Measurements from ENCODE around the gene TULP4.

Gene TULP4

DNA sequence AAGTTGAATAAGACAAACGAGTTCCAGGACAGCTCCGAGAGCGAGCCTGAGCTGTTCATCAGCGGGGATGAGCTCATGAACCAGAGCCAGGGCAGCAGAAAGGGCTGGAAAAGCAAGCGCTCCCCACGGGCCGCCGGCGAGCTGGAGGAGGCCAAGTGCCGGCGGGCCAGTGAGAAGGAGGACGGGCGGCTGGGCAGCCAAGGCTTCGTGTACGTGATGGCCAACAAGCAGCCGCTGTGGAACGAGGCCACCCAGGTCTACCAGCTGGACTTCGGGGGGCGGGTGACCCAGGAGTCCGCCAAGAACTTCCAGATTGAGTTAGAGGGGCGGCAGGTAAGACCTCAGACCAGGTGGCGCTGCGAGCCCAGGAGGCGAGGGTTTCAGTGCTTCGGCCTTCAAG, 191.6 kb downstream of the TULP4 start:
- Mint-ChIP-seq H3K4me3 (no peak overlapping the region), H3K36me3 (ENCODE audit: low read depth) (peaks cover 67% of the 10 kb centered on the region), H3K27ac (peak overlapping the region; percentile 71), H3K9me3 (no peaks in the 10 kb centered on the region), H3K4me1 (no peaks in the 10 kb centered on the region), H3K27me3 (ENCODE audit: low read depth, poor library complexity) (peaks cover 2% of the 10 kb centered on the region)
- no peak for DNase-seq
- TF ChIP-seq, protein P1, sequence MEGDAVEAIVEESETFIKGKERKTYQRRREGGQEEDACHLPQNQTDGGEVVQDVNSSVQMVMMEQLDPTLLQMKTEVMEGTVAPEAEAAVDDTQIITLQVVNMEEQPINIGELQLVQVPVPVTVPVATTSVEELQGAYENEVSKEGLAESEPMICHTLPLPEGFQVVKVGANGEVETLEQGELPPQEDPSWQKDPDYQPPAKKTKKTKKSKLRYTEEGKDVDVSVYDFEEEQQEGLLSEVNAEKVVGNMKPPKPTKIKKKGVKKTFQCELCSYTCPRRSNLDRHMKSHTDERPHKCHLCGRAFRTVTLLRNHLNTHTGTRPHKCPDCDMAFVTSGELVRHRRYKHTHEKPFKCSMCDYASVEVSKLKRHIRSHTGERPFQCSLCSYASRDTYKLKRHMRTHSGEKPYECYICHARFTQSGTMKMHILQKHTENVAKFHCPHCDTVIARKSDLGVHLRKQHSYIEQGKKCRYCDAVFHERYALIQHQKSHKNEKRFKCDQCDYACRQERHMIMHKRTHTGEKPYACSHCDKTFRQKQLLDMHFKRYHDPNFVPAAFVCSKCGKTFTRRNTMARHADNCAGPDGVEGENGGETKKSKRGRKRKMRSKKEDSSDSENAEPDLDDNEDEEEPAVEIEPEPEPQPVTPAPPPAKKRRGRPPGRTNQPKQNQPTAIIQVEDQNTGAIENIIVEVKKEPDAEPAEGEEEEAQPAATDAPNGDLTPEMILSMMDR (IDR thresholded peaks at IDR 0.05) = no peak

DNA sequence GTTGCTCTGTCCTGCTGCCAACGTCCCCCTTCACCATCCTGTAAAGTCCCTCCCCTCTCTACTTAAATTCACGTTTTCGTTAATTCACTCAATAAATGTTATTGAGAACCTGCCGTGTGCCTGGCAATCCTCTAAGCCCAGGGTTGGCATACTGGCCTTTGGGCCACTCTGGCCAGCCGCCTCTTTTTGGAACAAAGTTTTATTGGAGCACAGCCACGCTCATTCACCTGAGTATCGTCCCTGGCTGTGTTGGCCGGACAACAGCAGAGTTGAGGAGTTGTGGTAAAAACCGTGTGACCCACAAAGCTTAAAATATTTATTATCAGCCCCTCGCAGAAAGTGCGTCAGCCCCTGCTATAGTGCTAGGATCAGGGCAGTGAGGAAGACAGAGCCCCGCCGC, 192.9 kb downstream of the TULP4 start:
- Mint-ChIP-seq H3K36me3 (ENCODE audit: low read depth) (peaks cover 58% of the 10 kb centered on the region), H3K27ac (peak overlapping the region; percentile 10), H3K27me3 (ENCODE audit: low read depth, poor library complexity) (peaks cover 2% of the 10 kb centered on the region), H3K9me3 (no peaks in the 10 kb centered on the region), H3K4me1 (no peaks in the 10 kb centered on the region), H3K4me3 (no peak overlapping the region)
- TF ChIP-seq, protein P1 (IDR thresholded peaks at IDR 0.05) = no peak
- no peak for DNase-seq

DNA sequence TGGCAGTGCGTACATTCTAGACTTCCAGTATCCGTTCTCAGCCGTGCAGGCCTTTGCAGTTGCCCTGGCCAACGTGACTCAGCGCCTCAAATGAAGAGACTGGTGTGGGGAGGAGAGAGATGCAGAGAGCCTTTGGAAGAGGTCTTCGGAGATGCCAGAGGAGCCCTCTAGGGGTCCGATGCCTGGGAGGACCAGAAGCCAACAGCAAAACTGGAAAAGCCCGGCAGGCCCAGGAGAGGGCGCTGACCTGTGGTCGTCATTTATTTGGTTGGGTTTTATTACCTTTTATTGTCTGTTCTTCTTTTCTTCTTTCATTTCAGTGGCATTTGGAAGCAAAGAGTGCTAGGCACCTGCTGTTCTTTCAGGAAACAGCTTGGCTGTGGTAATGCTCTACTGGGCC, 194.3 kb downstream of the TULP4 start:
- peak; percentile 36 for DNase-seq
- Mint-ChIP-seq H3K27ac (no peak overlapping the region), H3K4me3 (no peak overlapping the region), H3K27me3 (ENCODE audit: low read depth, poor library complexity) (peaks cover 2% of the 10 kb centered on the region), H3K9me3 (no peaks in the 10 kb centered on the region), H3K4me1 (no peaks in the 10 kb centered on the region), H3K36me3 (ENCODE audit: low read depth) (peaks cover 59% of the 10 kb centered on the region)
- TF ChIP-seq, protein P1 (IDR thresholded peaks at IDR 0.05) = peak; percentile 61

DNA sequence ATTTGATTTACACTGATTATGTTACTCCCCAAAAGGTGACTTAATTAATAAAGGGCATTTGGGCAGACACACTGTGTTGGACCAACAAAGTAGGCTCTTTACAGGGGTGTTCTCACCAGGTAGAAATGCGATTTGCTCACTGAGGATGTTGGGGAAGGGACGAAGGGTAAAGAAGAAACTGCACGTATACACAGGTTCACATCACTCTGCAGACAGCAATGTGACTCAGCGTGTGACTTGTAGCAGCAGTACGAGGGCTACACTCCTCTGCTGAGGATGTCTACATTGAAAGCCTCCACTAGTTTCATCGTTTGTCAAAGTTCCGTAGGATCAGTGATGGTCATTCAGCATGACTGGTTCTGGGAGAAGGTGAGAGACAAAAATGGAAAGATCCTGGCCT, 194.9 kb downstream of the TULP4 start:
- Mint-ChIP-seq H3K36me3 (ENCODE audit: low read depth) (peaks cover 60% of the 10 kb centered on the region), H3K4me1 (no peaks in the 10 kb centered on the region), H3K27me3 (ENCODE audit: low read depth, poor library complexity) (peaks cover 2% of the 10 kb centered on the region), H3K9me3 (no peaks in the 10 kb centered on the region), H3K4me3 (no peak overlapping the region), H3K27ac (no peak overlapping the region)
- no peak for DNase-seq
- TF ChIP-seq, protein P1 (IDR thresholded peaks at IDR 0.05) = no peak

DNA sequence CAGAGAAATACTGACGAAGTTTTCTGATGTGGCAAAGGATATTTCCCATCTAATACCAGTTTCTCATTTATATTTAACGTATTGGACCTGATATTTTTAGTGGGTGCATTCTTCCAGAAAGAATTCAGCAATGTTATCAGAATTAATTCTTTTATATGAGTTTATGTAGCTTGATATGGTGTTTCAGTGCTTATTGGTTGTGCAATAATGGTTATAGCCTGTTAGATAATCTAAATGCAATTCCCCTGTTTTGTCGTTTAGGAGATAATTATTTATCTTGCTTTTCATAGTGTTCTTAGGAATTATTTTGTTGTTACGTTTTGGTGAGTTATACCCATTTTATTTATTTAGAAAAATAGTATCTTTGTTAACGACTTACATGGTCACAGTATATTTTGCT, 196.2 kb downstream of the TULP4 start:
- H3K9me3 Mint-ChIP-seq = no peaks in the 10 kb centered on the region
- H3K4me1 Mint-ChIP-seq = no peaks in the 10 kb centered on the region
- H3K36me3 Mint-ChIP-seq (ENCODE audit: low read depth) = peaks cover 55% of the 10 kb centered on the region
- H3K27me3 Mint-ChIP-seq (ENCODE audit: low read depth, poor library complexity) = peaks cover 3% of the 10 kb centered on the region
- DNase-seq = no peak
- TF ChIP-seq, protein P1 (IDR thresholded peaks at IDR 0.05) = no peak
- H3K27ac Mint-ChIP-seq = no peak overlapping the region
- H3K4me3 Mint-ChIP-seq = no peak overlapping the region

DNA sequence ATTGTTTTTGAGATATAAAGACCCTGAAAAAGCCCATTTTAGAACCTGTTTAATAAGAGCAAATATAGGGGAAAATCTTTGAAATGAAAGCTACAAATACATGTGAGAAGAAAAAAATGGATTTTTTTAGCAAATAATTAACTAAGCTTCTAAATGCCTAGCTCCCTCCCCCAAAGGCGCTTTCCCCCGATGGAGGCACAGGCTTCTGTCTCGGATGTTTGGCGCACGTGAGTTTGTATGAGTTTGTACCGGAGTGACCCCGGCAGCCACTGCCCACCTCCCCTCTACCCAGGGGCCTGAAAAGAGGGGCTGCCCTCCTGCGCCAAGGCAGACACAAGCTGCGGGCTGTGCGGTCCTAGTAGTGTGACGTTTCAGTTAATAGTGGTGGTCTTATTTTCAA, 197.2 kb downstream of the TULP4 start:
- TF ChIP-seq, protein P1 (IDR thresholded peaks at IDR 0.05) = no peak
- no peak for DNase-seq
- H3K27ac Mint-ChIP-seq = no peak overlapping the region
- no peaks in the 10 kb centered on the region for H3K4me1 Mint-ChIP-seq
- peaks cover 57% of the 10 kb centered on the region for H3K36me3 Mint-ChIP-seq (ENCODE audit: low read depth)
- no peaks in the 10 kb centered on the region for H3K9me3 Mint-ChIP-seq
- H3K4me3 Mint-ChIP-seq = no peak overlapping the region
- H3K27me3 Mint-ChIP-seq (ENCODE audit: low read depth, poor library complexity) = peaks cover 5% of the 10 kb centered on the region

Data from nephron progenitor cell (in vitro differentiated cells).